T-helper 22 cell (primary cell): ENCODE data around the gene SLC13A2.

Experiments used
- DNase-seq: peaks from one replicate; pipeline ENCODE4 v3.0.0-alpha.2; 2020; ENCODE audit warnings: low read depth

SLC13A2 gene

DNA sequence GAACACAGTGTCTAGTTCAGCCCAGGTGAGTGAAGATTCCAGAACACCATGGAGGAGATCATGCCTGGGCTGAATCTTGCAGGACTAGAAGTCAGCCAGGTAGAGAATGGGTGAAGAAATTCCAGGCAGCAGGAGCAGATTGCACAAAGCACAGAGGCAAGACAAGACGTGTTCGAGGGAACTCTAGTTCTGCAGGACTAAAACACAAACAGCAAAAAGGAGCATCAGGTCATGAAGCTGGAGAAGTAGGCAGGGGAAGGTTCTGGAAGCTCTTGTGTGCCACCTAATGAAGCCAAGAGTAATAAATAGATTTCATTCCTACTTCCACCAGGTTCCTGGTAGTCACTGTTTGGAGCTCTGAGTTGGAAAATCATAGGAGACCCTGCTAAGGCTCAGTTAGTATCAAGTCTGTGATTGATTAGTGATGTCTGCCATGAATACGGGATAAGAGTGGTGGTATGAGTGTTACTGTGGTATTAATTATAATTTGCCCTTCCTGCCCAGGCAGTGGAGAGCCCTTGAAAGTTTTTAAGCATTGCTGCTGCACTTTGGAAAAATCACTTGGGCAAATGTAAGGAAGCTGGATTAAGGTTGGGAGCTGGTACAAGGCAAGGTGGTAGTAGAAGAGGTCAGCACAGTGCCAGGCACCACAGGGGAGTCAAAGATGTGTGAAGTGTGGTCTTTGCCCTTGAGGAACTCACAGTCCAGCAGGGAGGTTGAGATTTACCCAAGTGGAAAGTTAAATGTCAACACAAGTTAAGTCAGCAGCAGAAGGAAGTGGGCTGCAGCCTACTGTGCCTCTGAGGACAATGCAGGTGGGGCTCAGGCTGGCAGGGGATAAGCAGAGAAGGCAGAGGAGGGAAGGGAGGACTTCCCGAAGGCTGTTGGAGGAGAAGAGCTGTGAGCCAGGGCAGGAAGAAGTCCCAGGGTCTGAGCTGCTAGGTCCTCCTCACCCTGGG, 19.2 kb downstream of the SLC13A2 start:
- DNase-seq: no peak

- DNase-seq: no peak
Observed at GRCh38 chr17:28493460-28493859, 20.0 kb downstream of the SLC13A2 start.

DNA sequence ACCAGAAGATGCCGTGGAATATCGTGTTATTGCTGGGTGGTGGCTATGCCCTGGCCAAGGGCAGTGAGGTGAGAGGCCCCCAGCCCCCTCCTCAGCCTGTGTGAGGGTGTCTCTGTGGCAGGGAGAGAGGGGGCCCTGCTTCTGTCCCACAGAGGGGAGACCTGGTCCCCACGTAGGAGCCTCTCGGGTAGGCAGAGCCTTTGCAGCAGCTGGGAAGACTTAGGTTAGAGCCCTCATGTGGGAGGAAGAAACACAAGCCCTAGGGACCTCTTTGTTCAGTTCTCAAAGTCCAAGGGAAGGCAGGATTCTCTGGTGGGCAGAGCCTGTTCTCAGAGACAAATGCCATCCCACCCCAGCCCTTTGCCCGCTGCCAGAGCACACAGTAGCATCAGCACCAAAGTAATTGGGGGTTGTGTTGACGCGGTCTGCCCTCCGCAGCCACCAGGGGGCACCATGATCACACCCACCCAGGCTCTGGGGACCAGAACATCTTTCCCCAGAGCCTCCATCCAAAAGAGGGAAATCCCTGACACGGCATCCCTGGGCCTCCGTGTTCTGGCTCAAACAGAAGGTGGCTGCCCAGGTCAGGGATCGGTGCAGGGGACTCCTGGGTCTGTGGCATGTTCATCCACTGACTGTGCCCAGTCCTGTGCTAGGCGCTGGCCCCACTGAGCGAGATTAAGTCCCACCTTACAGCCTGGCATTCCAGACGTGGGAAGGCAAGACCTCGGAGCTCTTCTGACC, 21.2 kb downstream of the SLC13A2 start:
- DNase-seq: peak; percentile 35

DNA sequence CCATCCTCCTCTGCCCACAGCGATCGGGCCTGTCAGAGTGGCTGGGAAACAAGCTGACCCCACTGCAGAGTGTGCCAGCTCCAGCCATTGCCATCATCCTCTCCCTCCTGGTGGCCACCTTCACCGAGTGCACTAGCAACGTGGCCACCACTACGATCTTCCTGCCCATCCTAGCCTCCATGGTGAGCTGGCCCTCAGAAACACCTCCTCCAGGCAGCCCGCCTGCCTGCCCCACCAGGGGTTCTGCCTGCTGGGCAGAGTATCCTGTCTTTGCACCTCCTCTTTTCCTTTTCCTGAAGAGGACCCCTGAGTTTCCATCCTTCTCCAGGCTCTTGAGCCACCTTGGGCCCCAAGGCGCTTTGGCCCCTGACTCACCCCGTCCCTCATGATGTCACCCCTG, 22.2 kb downstream of the SLC13A2 start:
- no peak for DNase-seq

- no peak for DNase-seq
Observed at GRCh38 chr17:28497931-28498330, 24.5 kb downstream of the SLC13A2 start.

DNA sequence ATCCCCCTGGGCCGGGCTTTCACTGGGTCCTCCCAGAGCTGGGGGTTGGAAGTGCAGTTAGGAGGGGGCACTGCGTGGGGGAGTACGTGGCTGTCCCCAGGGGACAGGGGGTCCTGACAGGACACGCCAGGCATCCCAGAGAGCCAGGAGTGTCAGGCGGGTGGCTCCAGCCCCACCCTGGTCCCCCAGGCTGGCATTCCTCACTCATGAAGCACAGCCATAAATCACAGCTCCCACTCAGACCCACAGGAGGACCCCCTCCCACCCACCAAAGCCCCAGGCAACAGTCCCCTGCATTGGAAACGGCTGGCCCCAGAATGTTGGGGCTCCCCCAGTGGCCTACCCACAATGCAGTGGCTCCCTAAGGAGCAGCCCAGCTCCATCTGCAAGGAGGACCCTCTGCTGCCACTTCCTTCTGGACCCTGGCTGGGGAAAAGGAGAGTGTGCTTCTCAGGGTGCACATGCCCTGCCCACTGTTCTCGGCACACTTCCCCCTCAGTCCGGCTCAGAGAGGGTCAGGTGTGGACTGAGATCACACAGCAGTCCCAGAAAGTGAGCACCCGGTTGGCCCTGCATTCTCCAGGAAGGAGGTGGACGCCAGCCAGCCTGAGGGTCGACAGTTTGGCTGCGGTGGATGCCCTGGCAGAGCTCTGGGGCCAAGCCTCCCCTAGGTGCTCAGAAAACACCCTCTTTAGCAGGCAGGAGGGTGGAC, 25.4 kb downstream of the SLC13A2 start:
- DNase-seq: no peak

DNA sequence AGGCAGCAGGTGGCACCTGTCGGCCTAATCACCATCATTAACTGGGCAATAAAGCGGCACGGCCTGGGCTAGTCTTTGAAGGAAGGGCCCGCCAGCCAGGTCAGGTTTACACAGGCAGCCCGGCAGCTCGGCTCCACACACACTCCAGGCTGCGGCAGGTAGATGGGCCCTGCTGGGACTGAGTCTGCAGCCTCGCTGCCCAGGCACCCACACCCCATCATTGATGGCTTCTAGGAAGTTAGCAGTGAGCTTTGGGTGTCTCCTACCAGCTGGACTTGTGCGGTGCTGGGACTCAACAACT, 25.9 kb downstream of the SLC13A2 start:
- no peak for DNase-seq

DNA sequence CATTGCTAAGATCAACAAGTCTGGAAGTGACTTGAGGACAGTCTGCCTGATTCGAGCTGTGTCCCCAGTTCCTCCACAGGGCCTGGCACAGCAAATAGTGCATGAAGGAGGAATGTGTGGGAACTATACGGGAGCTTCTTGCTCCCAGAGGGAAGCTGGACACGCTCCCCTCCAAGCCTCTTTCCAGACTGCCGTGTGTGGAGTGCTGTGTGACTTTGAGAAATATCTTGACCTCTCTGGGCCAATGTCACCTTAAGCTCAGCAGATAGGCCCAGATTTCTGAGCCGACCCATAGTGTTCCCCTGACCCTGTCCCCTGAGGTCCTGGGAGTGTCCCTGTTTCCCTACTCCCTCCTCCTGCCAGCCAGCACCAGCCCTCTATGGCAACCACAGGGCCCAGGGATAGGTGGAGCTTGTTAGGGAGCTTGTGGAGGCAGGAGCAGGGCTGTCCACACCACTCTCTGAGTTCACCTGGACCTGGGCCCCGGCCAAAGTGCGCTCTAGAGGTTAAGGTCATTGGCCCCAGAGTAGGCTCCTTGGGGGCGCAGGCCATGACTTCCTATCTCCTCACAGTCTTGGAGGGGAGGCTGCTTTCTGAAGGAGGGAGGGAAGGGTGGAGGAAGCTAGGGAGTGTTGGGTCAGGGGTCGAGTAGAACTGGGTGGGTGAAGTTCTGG, 26.4 kb downstream of the SLC13A2 start:
- DNase-seq: no peak

- DNase-seq: no peak
Observed at GRCh38 chr17:28500712-28501379, 27.4 kb downstream of the SLC13A2 start.

- no peak for DNase-seq
Observed at GRCh38 chr17:28501421-28502284, 28.2 kb downstream of the SLC13A2 start.

GRCh38 chr17:28503420-28503819, 30.0 kb downstream of the SLC13A2 start:
- DNase-seq: no peak

GRCh38 chr17:28505986-28506665, 32.7 kb downstream of the SLC13A2 start, which contains the start of gene FOXN1:
Gene FOXN1 (plus strand): TSS chr17:28506348. CDS start chr17:28523970, 17,622 bp downstream.
- DNase-seq: no peak

GRCh38 chr17:28506763-28507487, 33.5 kb downstream of the SLC13A2 start:
- no peak for DNase-seq

- no peak for DNase-seq
Observed at GRCh38 chr17:28507567-28508203, 34.2 kb downstream of the SLC13A2 start.

GRCh38 chr17:28508211-28508724, 34.8 kb downstream of the SLC13A2 start:
- DNase-seq: no peak

DNA sequence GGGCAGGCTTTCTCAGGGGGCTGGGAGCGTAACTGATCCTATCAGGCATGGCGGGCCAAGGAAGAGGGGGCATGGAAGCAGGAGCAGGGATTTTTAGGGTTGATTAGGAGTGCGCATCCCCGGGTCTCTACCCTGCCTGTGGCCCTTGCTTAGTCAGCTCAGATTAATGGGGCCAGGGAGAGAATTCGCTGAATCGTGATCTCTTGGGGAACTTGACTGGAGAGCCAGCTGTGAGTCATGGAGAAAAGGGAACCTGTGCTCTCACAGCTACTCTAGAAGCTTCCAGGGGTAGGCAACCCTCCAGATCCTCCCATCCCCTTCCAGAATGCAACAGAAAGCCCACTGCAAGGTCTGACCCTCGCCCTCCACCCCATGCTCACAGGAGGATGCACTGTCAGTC, 36.3 kb downstream of the SLC13A2 start:
- DNase-seq: no peak

GRCh38 chr17:28511858-28512461, 38.5 kb downstream of the SLC13A2 start:
- DNase-seq: no peak

DNA sequence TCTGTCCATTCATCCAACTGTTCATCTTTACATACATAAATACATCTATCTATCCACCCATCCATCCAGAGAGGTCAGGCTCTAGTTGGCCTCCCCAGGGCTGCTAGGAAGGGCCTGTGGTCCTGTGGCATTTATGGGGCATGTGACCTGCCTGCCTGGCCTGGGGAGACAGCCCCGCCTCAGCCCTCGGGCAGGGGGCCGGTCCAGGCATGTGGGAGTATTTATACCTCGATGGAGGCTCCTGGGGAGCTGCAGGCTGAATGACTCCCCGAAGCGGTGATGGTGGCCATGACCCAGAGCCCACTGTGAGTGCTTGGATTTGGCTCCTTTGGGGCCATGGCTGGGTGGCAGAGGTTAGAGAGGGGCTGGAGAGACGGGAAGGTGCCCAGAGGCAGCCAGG, 40.0 kb downstream of the SLC13A2 start:
- no peak for DNase-seq
